Amniotic stem cell (primary cell): Measurements from ENCODE around the gene SMOC2.

Source experiments
- DNase-seq: peaks from one replicate; lab custom pipeline; 2025; lab: John Stamatoyannopoulos, UW

Gene SMOC2

GRCh38 chr6:168415993-168416530 lies 24.9 kb upstream of the SMOC2 start:
- DNase-seq = no peak

- DNase-seq = no peak
Observed at GRCh38 chr6:168416531-168416930, 24.5 kb upstream of the SMOC2 start.

- DNase-seq = no peak
Observed at GRCh38 chr6:168417191-168417590, 23.8 kb upstream of the SMOC2 start.

- no peak for DNase-seq
Observed at GRCh38 chr6:168417679-168418557, 23.1 kb upstream of the SMOC2 start.

GRCh38 chr6:168418711-168419121 lies 22.3 kb upstream of the SMOC2 start:
- DNase-seq = no peak

GRCh38 chr6:168419569-168419968 lies 21.4 kb upstream of the SMOC2 start:
- no peak for DNase-seq

- DNase-seq = no peak
Observed at GRCh38 chr6:168420084-168420483, 20.9 kb upstream of the SMOC2 start.

- no peak for DNase-seq
Observed at GRCh38 chr6:168420706-168421105, 20.3 kb upstream of the SMOC2 start.

- DNase-seq = no peak
Observed at GRCh38 chr6:168427184-168427583, 13.8 kb upstream of the SMOC2 start.

GRCh38 chr6:168428052-168428826 lies 12.7 kb upstream of the SMOC2 start:
- no peak for DNase-seq

- no peak for DNase-seq
Observed at GRCh38 chr6:168428863-168429262, 12.1 kb upstream of the SMOC2 start.

- DNase-seq = no peak
Observed at GRCh38 chr6:168432196-168432595, 8.8 kb upstream of the SMOC2 start.

GRCh38 chr6:168433898-168434297 lies 7.1 kb upstream of the SMOC2 start:
- DNase-seq = no peak

- no peak for DNase-seq
Observed at GRCh38 chr6:168434505-168434904, 6.5 kb upstream of the SMOC2 start.

GRCh38 chr6:168437751-168438150 lies 3.2 kb upstream of the SMOC2 start:
- no peak for DNase-seq

- DNase-seq = no peak
Observed at GRCh38 chr6:168438783-168439520, 2.0 kb upstream of the SMOC2 start.

GRCh38 chr6:168439794-168440450 lies 1.1 kb upstream of the SMOC2 start:
- DNase-seq = no peak

GRCh38 chr6:168441434-168442391 lies 729 bp downstream of the SMOC2 start:
- DNase-seq = no peak

GRCh38 chr6:168442646-168443045 lies 1.7 kb downstream of the SMOC2 start:
- no peak for DNase-seq

GRCh38 chr6:168447282-168447681 lies 6.3 kb downstream of the SMOC2 start:
- no peak for DNase-seq
